CD14-positive monocyte (primary cell): ENCODE results near the gene CNOT4. TPM values are rescaled to one million over a fixed set of nuclear protein-coding genes. Genes with fewer than 3 reads are reported as not detected.

Experiments used
- DNase-seq, 3 donors: peaks; one replicate each; pipeline ENCODE4 v3.0.0-alpha.2; 2011 to 2022
- H2AFZ ChIP-seq: 2 replicates; pipeline ENCODE4 v1.6.0; 2012; ENCODE audit warnings: mild to moderate bottlenecking, low read depth, low read length, inconsistent platforms; ENCODE audit not compliant: insufficient read depth, poor library complexity, severe bottlenecking
- H3K27ac ChIP-seq, 2 donors: 1 replicate in 1 of 2; 2 replicates in 1 of 2; pipeline ENCODE4 v1.5.1; 2012 to 2013; ENCODE audit warnings: low read length in 2 of 2, control low read depth in 1 of 2, inconsistent platforms in 1 of 2, low read depth in 1 of 2, mild to moderate bottlenecking in 1 of 2
- H3K27me3 ChIP-seq, 2 donors: one replicate each; pipeline versions ENCODE4 v1.6.0 to v1.6.1; 2011 to 2013; ENCODE audit warnings: low read length in 2 of 2; ENCODE audit not compliant: control insufficient read depth in 2 of 2, insufficient read depth in 2 of 2
- H3K36me3 ChIP-seq, 2 donors: replicated peaks in 1 of 2; 1 replicate in 1 of 2; 2 replicates in 1 of 2; pipeline versions ENCODE4 v1.5.1 to v1.6.1; 2012 to 2013; ENCODE audit warnings: low read length in 2 of 2, control low read depth in 1 of 2, inconsistent platforms in 1 of 2, mild to moderate bottlenecking in 1 of 2; ENCODE audit not compliant: insufficient read depth in 2 of 2, control insufficient read depth in 1 of 2
- H3K4me1 ChIP-seq, 2 donors: 1 replicate in 1 of 2; 2 replicates in 1 of 2; pipeline versions ENCODE4 v1.5.1 to v1.6.1; 2012 to 2013; ENCODE audit warnings: low read length in 2 of 2, control low read depth in 1 of 2, inconsistent platforms in 1 of 2, mild to moderate bottlenecking in 1 of 2, moderate library complexity in 1 of 2; ENCODE audit not compliant: insufficient read depth in 2 of 2, control insufficient read depth in 1 of 2
- H3K4me2 ChIP-seq: replicated peaks from 2 replicates; pipeline ENCODE3; 2012; ENCODE audit warnings: low read length, moderate library complexity, mild to moderate bottlenecking; ENCODE audit not compliant: poor library complexity, severe bottlenecking; ENCODE audit errors: extremely low read depth
- H3K4me3 ChIP-seq, 3 experiments: fragments of 200-600 bp in 1 of 3; sonication (generic) in 1 of 3; replicated peaks in 1 of 3; 1 replicate in 2 of 3; 2 replicates in 1 of 3; pipeline ENCODE4 v1.5.1; 2011 to 2013; ENCODE audit warnings: low read length in 3 of 3, mild to moderate bottlenecking in 3 of 3, control low read depth in 2 of 3, low read depth in 2 of 3, inconsistent platforms in 1 of 3, moderate library complexity in 1 of 3
- H3K79me2 ChIP-seq: 2 replicates; pipeline ENCODE4 v1.6.0; 2012; ENCODE audit warnings: mild to moderate bottlenecking, control low read depth, inconsistent platforms, low read length, moderate library complexity; ENCODE audit not compliant: insufficient read depth
- H3K9ac ChIP-seq: 2 replicates; pipeline ENCODE4 v1.6.0; 2017; ENCODE audit warnings: low read length, mild to moderate bottlenecking; ENCODE audit not compliant: insufficient read depth, poor library complexity, severe bottlenecking
- H3K9me3 ChIP-seq, 2 donors: replicated peaks in 1 of 2; 1 replicate in 1 of 2; 2 replicates in 1 of 2; pipeline versions ENCODE4 v1.5.1 to v1.6.1; 2012 to 2013; ENCODE audit warnings: low read length in 2 of 2, control low read depth in 1 of 2; ENCODE audit not compliant: control insufficient read depth in 1 of 2, insufficient read depth in 1 of 2
- H4K20me1 ChIP-seq: 2 replicates; pipeline ENCODE4 v1.6.0; 2012; ENCODE audit warnings: mild to moderate bottlenecking, low read length, control low read depth, moderate library complexity; ENCODE audit not compliant: insufficient read depth
- H3K27ac Mint-ChIP-seq, 7 donors: one replicate each; pipeline ENCODE4 v1.8.0; 2020; ENCODE audit warnings: mild to moderate bottlenecking in 7 of 7, mixed read lengths in 7 of 7, moderate library complexity in 6 of 7, inconsistent platforms in 2 of 7
- H3K27me3 Mint-ChIP-seq, 3 donors: one replicate each; pipeline ENCODE4 v1.8.0; 2021 to 2022; ENCODE audit warnings: low read depth in 3 of 3, mild to moderate bottlenecking in 3 of 3, mixed read lengths in 3 of 3, moderate library complexity in 3 of 3, inconsistent platforms in 1 of 3
- H3K36me3 Mint-ChIP-seq, 2 donors: one replicate each; pipeline ENCODE4 v1.8.0; 2020; ENCODE audit warnings: mixed read lengths in 2 of 2, inconsistent platforms in 1 of 2, mild to moderate bottlenecking in 1 of 2
- H3K4me1 Mint-ChIP-seq: one replicate; pipeline ENCODE4 v1.8.0; 2020; ENCODE audit warnings: mild to moderate bottlenecking, mixed read lengths
- H3K4me3 Mint-ChIP-seq, 2 donors: one replicate each; pipeline ENCODE4 v1.8.0; 2020; ENCODE audit warnings: mild to moderate bottlenecking in 2 of 2, mixed read lengths in 2 of 2, moderate library complexity in 1 of 2
- H3K9me3 Mint-ChIP-seq, 7 donors: one replicate each; pipeline ENCODE4 v1.8.0; 2020 to 2022; ENCODE audit warnings: mixed read lengths in 7 of 7, mild to moderate bottlenecking in 6 of 7, moderate library complexity in 6 of 7, inconsistent platforms in 2 of 7
- WGBS: methylation state at CpG from one replicate; pipeline ENCODE4 v1.1.5; 2013; ENCODE audit warnings: missing lambda C conversion rate; ENCODE audit not compliant: insufficient coverage; 5-methylcytosine and 5-hydroxymethylcytosine counted together
- intact Hi-C, 2 donors: fragments of 100-400 bp; cut with micrococcal nuclease; formaldehyde crosslinking; loops; one replicate each; pipeline versions ENCODE4 v1.15.0 to v1.15.1; 2023
- polyA plus RNA-seq, 3 donors: library from polyadenylated mRNA; depleted of rRNA in 1 of 3; unstranded in 2 of 3; stranded (reverse) in 1 of 3; fragments of 300-500 nt in 2 of 3; fragments of >200 nt in 1 of 3; fragmentation: Illumina TruSeq in 2 of 3; gene quantifications; 1 replicate in 2 of 3; 2 replicates in 1 of 3; pipeline ENCODE4 v1.2.3, GENCODE V29; 2012 to 2021
- TF ChIP-seq, protein P1 (sequence below): fragments of 200-600 bp; IDR thresholded peaks from one replicate; pipeline ENCODE4 v1.8.0; 2022; ENCODE audit warnings: antibody characterized with exemption, mild to moderate bottlenecking

CNOT4 gene
- polyA plus RNA-seq, 3 donors: 4.3 to 7.9 (median 6.3) TPM

- TF ChIP-seq, protein P1, sequence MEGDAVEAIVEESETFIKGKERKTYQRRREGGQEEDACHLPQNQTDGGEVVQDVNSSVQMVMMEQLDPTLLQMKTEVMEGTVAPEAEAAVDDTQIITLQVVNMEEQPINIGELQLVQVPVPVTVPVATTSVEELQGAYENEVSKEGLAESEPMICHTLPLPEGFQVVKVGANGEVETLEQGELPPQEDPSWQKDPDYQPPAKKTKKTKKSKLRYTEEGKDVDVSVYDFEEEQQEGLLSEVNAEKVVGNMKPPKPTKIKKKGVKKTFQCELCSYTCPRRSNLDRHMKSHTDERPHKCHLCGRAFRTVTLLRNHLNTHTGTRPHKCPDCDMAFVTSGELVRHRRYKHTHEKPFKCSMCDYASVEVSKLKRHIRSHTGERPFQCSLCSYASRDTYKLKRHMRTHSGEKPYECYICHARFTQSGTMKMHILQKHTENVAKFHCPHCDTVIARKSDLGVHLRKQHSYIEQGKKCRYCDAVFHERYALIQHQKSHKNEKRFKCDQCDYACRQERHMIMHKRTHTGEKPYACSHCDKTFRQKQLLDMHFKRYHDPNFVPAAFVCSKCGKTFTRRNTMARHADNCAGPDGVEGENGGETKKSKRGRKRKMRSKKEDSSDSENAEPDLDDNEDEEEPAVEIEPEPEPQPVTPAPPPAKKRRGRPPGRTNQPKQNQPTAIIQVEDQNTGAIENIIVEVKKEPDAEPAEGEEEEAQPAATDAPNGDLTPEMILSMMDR: no peak
- Histone ChIP-seq H4K20me1 (no peaks in the 10 kb centered on the region), H3K79me2 (no peaks in the 10 kb centered on the region), H3K36me3 (no peaks in the 10 kb centered on the region), H3K9me3 (no peaks in the 10 kb centered on the region), H3K27me3 (no peaks in the 10 kb centered on the region), H3K4me2 (no peak overlapping the region), H3K9ac (no peak overlapping the region), H3K4me1 (no peaks in the 10 kb centered on the region), H3K27ac (no peak overlapping the region), H2AFZ (no peak overlapping the region), H3K4me3 (no peak overlapping the region)
- peaks cover 0 to under 1% (median 0%) of the 10 kb centered on the region in 7 donors for H3K9me3 Mint-ChIP-seq
- H3K4me1 Mint-ChIP-seq: peaks cover 2% of the 10 kb centered on the region
- WGBS: 99% methylated on average over 7 of the region's 8 CpGs
- H3K27ac Mint-ChIP-seq: no peak overlapping the region
- H3K36me3 Mint-ChIP-seq: no peaks in the 10 kb centered on the region
- DNase-seq: no peak
- peaks cover 0 to 2% (median 2%) of the 10 kb centered on the region in 3 donors for H3K27me3 Mint-ChIP-seq
- no peak overlapping the region for H3K4me3 Mint-ChIP-seq
- intact Hi-C loops: no loop called here
Measured at GRCh38 chr7:135316648-135317313, 193.1 kb downstream of the CNOT4 start.

- DNase-seq: no peak
- TF ChIP-seq, protein P1: no peak
- H3K9ac ChIP-seq: no peak overlapping the region
- Mint-ChIP-seq H3K27ac (no peak overlapping the region), H3K9me3 (peaks cover 0 to 1% (median 0%) of the 10 kb centered on the region in 7 donors), H3K36me3 (no peaks in the 10 kb centered on the region), H3K4me1 (no peaks in the 10 kb centered on the region), H3K27me3 (peaks cover 2 to 6% (median 2%) of the 10 kb centered on the region in 3 donors), H3K4me3 (no peak overlapping the region)
- H4K20me1 ChIP-seq: no peaks in the 10 kb centered on the region
- no peaks in the 10 kb centered on the region for H3K27me3 ChIP-seq
- no peaks in the 10 kb centered on the region for H3K4me1 ChIP-seq
- H3K27ac ChIP-seq: no peak overlapping the region
- no peaks in the 10 kb centered on the region for H3K79me2 ChIP-seq
- H3K4me3 ChIP-seq: no peak overlapping the region
- 96% methylated on average over 8 of the region's 10 CpGs for WGBS
- H3K9me3 ChIP-seq: no peaks in the 10 kb centered on the region
- no peak overlapping the region for H3K4me2 ChIP-seq
- no peaks in the 10 kb centered on the region for H3K36me3 ChIP-seq
- H2AFZ ChIP-seq: no peak overlapping the region
- intact Hi-C loops: no loop called here
Measured at GRCh38 chr7:135313971-135314370, 195.9 kb downstream of the CNOT4 start.

Other genes with a start within 250 kb of the CNOT4 start
- gene NUP205, start 47.8 kb upstream of the CNOT4 start, polyA plus RNA-seq: 10 to 100 TPM; 10.9 to 15.2 (median 13.7) TPM
- gene STMP1, start 152.4 kb upstream of the CNOT4 start, polyA plus RNA-seq: 100 to 1,000 TPM in 1 of 3 donors, 10 to 100 TPM in 2; 20.4 to 108 (median 88.8) TPM
- gene SLC13A4, start 218.1 kb upstream of the CNOT4 start, polyA plus RNA-seq: not detected
- not detected for gene FAM180A, start 238.7 kb upstream of the CNOT4 start, polyA plus RNA-seq